HCT116 (cell line): Measurements from ENCODE around the gene UBE3D.

ENCODE experiments used
- EGR1 ChIP-seq: IDR thresholded peaks from 2 replicates; pipeline ENCODE4 v1.6.1; 2012; ENCODE audit warnings: low read depth
- EZH2phosphoT487 ChIP-seq: fragments of 200-600 bp; IDR thresholded peaks from 2 replicates; pipeline ENCODE4 v1.6.1; 2018; ENCODE audit warnings: antibody characterized with exemption, borderline replicate concordance
- FOSL1 ChIP-seq: IDR thresholded peaks from 2 replicates; pipeline ENCODE4 v1.6.1; 2012; ENCODE audit warnings: low read depth
- POLR2A ChIP-seq: IDR thresholded peaks from 2 replicates; pipeline ENCODE4 v1.7.0; 2011; ENCODE audit warnings: borderline replicate concordance; ENCODE audit not compliant: insufficient read depth, insufficient read length; ENCODE audit errors: extremely low read depth
- POLR2AphosphoS5 ChIP-seq: IDR thresholded peaks from 2 replicates; pipeline ENCODE4 v1.6.1; 2011; ENCODE audit warnings: mild to moderate bottlenecking, low read depth, low read length, moderate library complexity
- RAD21 ChIP-seq: IDR thresholded peaks from 2 replicates; pipeline ENCODE4 v1.6.1; 2012; ENCODE audit warnings: low read depth, mild to moderate bottlenecking
- TCF7L2 ChIP-seq: IDR thresholded peaks from 2 replicates; pipeline ENCODE4 v1.7.0; 2011; ENCODE audit warnings: borderline replicate concordance, inconsistent platforms; ENCODE audit not compliant: insufficient read depth, insufficient read length; ENCODE audit errors: extremely low read depth
- TF ChIP-seq, protein P1 (sequence below), 3 experiments: fragments of 200-600 bp in 1 of 3; sonication (generic) in 1 of 3; IDR thresholded peaks in 2 of 3; conservative IDR thresholded peaks in 1 of 3; 2 replicates each; pipeline ENCODE4 v1.5.1; 2012 to 2017; ENCODE audit warnings: low read depth in 2 of 3, low read length in 2 of 3, antibody characterized with exemption in 1 of 3, borderline replicate concordance in 1 of 3, control low read depth in 1 of 3, mild to moderate bottlenecking in 1 of 3, mixed read lengths in 1 of 3, mixed run types in 1 of 3, moderate library complexity in 1 of 3; ENCODE audit not compliant: insufficient read depth in 1 of 3
- TF ChIP-seq, protein P2 (sequence below): IDR thresholded peaks from 2 replicates; pipeline ENCODE4 v1.6.1; 2012
- TF ChIP-seq, protein P3 (sequence below): IDR thresholded peaks from 2 replicates; pipeline ENCODE4 v1.6.1; 2012; ENCODE audit warnings: low read depth

DNA sequence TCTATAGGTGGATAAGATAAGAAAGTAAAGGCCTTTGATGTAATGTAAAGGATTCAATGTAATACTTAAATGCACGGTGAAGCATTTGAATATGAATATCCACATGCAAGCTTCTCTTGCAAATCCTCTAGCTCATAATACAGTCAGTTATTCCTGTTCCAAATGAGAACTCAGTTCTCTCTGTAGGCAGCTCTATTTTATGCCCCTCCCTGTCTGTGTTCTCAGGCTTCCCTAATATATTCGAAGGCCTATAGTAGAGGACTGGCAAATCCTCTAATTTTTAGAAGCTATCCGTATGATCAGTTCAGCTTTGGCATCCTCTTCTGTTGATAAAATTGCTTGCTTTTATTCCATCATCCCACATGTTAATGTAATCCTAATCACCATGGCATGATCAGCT is 200.2 kb downstream of the UBE3D start:
- TF ChIP-seq, protein P1, sequence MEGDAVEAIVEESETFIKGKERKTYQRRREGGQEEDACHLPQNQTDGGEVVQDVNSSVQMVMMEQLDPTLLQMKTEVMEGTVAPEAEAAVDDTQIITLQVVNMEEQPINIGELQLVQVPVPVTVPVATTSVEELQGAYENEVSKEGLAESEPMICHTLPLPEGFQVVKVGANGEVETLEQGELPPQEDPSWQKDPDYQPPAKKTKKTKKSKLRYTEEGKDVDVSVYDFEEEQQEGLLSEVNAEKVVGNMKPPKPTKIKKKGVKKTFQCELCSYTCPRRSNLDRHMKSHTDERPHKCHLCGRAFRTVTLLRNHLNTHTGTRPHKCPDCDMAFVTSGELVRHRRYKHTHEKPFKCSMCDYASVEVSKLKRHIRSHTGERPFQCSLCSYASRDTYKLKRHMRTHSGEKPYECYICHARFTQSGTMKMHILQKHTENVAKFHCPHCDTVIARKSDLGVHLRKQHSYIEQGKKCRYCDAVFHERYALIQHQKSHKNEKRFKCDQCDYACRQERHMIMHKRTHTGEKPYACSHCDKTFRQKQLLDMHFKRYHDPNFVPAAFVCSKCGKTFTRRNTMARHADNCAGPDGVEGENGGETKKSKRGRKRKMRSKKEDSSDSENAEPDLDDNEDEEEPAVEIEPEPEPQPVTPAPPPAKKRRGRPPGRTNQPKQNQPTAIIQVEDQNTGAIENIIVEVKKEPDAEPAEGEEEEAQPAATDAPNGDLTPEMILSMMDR (IDR thresholded peaks at IDR 0.05 in 2 of 3, conservative IDR thresholded peaks at IDR 0.05 in 1 of 3; ENCODE audit: borderline replicate concordance in 1 of 3, insufficient read depth in 1 of 3, low read depth in 2 of 3, low read length in 2 of 3) = no peak
- TF ChIP-seq RAD21 = no peak
- no peak for TF ChIP-seq EGR1
- TF ChIP-seq FOSL1 = no peak
- TF ChIP-seq, protein P2, sequence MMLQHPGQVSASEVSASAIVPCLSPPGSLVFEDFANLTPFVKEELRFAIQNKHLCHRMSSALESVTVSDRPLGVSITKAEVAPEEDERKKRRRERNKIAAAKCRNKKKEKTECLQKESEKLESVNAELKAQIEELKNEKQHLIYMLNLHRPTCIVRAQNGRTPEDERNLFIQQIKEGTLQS = no peak
- no peak for TF ChIP-seq EZH2phosphoT487
- TF ChIP-seq TCF7L2 = no peak
- TF ChIP-seq, protein P3, sequence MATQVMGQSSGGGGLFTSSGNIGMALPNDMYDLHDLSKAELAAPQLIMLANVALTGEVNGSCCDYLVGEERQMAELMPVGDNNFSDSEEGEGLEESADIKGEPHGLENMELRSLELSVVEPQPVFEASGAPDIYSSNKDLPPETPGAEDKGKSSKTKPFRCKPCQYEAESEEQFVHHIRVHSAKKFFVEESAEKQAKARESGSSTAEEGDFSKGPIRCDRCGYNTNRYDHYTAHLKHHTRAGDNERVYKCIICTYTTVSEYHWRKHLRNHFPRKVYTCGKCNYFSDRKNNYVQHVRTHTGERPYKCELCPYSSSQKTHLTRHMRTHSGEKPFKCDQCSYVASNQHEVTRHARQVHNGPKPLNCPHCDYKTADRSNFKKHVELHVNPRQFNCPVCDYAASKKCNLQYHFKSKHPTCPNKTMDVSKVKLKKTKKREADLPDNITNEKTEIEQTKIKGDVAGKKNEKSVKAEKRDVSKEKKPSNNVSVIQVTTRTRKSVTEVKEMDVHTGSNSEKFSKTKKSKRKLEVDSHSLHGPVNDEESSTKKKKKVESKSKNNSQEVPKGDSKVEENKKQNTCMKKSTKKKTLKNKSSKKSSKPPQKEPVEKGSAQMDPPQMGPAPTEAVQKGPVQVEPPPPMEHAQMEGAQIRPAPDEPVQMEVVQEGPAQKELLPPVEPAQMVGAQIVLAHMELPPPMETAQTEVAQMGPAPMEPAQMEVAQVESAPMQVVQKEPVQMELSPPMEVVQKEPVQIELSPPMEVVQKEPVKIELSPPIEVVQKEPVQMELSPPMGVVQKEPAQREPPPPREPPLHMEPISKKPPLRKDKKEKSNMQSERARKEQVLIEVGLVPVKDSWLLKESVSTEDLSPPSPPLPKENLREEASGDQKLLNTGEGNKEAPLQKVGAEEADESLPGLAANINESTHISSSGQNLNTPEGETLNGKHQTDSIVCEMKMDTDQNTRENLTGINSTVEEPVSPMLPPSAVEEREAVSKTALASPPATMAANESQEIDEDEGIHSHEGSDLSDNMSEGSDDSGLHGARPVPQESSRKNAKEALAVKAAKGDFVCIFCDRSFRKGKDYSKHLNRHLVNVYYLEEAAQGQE = no peak
- no peak for TF ChIP-seq POLR2A
- no peak for TF ChIP-seq POLR2AphosphoS5
